HG03521 (cell line): ENCODE results near the gene NOL11.
"Not testable (repeated sequence)": the region's sequence is repeated elsewhere in the genome, so short reads cannot be mapped to it uniquely, and the experiment has no call there.

Source experiments
- ATAC-seq: cut with Tn5 transposase; IDR thresholded peaks from one replicate; pipeline ENCODE4 v1.9.1; 2021; ENCODE audit warnings: mild to moderate bottlenecking, moderate library complexity; ENCODE audit not compliant: unreplicated experiment

NOL11 gene

GRCh38 chr17:67707442-67707841 lies 10.3 kb upstream of the NOL11 start:
- no peak for ATAC-seq

GRCh38 chr17:67708378-67708777 lies 9.4 kb upstream of the NOL11 start:
- ATAC-seq: no peak

- no peak for ATAC-seq
Observed at GRCh38 chr17:67711916-67712315, 5.8 kb upstream of the NOL11 start.

GRCh38 chr17:67712375-67712774 lies 5.4 kb upstream of the NOL11 start:
- no peak for ATAC-seq

- ATAC-seq: no peak
Observed at GRCh38 chr17:67713169-67713568, 4.6 kb upstream of the NOL11 start.

GRCh38 chr17:67716405-67716798 lies 1.3 kb upstream of the NOL11 start:
- ATAC-seq: no peak

- no peak for ATAC-seq
Observed at GRCh38 chr17:67717192-67717623, 528 bp upstream of the NOL11 start.

GRCh38 chr17:67718325-67718941 lies 697 bp downstream of the NOL11 start:
- no peak for ATAC-seq

- no peak for ATAC-seq
Observed at GRCh38 chr17:67725373-67725791, 7.6 kb downstream of the NOL11 start.

- no peak for ATAC-seq
Observed at GRCh38 chr17:67725807-67726206, 8.1 kb downstream of the NOL11 start.

GRCh38 chr17:67727152-67728039 lies 9.7 kb downstream of the NOL11 start:
- ATAC-seq: not testable (repeated sequence)

GRCh38 chr17:67729903-67730302 lies 12.2 kb downstream of the NOL11 start:
- no peak for ATAC-seq

- ATAC-seq: no peak
Observed at GRCh38 chr17:67730731-67731130, 13.0 kb downstream of the NOL11 start.

- ATAC-seq: no peak
Observed at GRCh38 chr17:67733449-67733848, 15.7 kb downstream of the NOL11 start.

- ATAC-seq: no peak
Observed at GRCh38 chr17:67737145-67737544, 19.4 kb downstream of the NOL11 start.

- ATAC-seq: no peak
Observed at GRCh38 chr17:67742025-67742424, 24.3 kb downstream of the NOL11 start.

GRCh38 chr17:67746704-67747571 lies 29.2 kb downstream of the NOL11 start:
- no peak for ATAC-seq

GRCh38 chr17:67747681-67748235 lies 30.0 kb downstream of the NOL11 start:
- ATAC-seq: no peak

- ATAC-seq: no peak
Observed at GRCh38 chr17:67750067-67750466, 32.3 kb downstream of the NOL11 start.

GRCh38 chr17:67751101-67752074 lies 33.7 kb downstream of the NOL11 start:
- no peak for ATAC-seq
